ENCODE results near the gene TBX3.

TBX3 gene

DNA sequence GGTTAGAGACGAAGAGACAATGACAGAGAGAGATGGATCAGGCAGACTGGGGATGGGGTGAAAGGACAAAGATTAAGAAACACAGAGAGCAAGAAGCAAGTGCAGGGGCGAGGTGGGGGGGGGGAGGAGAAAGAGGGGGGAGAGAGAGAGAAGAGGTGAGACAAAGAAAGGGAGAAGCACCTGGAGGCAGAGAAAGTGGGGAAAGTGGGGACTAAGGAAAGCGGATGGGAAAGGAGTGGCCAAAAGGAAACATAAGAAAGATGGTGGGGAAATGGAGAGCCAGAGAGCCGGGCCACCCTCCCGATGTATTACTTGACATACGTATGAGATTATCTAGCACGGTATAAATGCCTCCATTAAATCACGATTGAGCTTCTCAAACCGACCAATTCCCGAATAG, 18.5 kb upstream of the TBX3 start:
- no peak for DNase-seq (ENCODE audit: low spot score)
- TF ChIP-seq, protein P1, sequence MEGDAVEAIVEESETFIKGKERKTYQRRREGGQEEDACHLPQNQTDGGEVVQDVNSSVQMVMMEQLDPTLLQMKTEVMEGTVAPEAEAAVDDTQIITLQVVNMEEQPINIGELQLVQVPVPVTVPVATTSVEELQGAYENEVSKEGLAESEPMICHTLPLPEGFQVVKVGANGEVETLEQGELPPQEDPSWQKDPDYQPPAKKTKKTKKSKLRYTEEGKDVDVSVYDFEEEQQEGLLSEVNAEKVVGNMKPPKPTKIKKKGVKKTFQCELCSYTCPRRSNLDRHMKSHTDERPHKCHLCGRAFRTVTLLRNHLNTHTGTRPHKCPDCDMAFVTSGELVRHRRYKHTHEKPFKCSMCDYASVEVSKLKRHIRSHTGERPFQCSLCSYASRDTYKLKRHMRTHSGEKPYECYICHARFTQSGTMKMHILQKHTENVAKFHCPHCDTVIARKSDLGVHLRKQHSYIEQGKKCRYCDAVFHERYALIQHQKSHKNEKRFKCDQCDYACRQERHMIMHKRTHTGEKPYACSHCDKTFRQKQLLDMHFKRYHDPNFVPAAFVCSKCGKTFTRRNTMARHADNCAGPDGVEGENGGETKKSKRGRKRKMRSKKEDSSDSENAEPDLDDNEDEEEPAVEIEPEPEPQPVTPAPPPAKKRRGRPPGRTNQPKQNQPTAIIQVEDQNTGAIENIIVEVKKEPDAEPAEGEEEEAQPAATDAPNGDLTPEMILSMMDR (IDR thresholded peaks at IDR 0.05; ENCODE audit: extremely low read depth, insufficient read depth, missing control alignments): no peak
- in situ Hi-C loops (cut with MboI; ENCODE audit: low pct_unique_long_range_greater_than_20kb, low sequenced_read_pairs, unreplicated experiment): no loop called here

DNA sequence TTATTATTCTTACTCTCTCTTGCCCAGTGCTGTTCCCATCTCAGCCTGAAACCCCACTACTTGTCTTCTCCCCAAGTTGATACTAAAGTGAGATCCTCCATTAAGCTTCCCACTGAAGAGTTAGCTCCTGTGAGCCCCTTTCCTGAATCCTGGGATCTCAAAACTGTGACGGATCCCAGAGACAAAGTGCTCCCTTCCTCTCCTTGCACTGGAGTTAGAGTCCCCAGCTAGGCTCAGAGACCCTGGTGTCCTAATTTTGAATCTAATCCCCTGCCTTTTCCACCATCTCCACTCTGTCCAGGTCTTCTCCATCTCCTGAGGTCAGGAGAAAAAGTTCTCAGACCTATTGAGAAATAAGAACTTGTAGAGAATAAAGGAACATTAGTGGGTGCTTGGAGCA, 17.6 kb upstream of the TBX3 start:
- TF ChIP-seq, protein P1 (IDR thresholded peaks at IDR 0.05; ENCODE audit: extremely low read depth, insufficient read depth, missing control alignments): no peak
- no peak for DNase-seq (ENCODE audit: low spot score)
- in situ Hi-C loops (cut with MboI; ENCODE audit: low pct_unique_long_range_greater_than_20kb, low sequenced_read_pairs, unreplicated experiment): no loop called here

DNA sequence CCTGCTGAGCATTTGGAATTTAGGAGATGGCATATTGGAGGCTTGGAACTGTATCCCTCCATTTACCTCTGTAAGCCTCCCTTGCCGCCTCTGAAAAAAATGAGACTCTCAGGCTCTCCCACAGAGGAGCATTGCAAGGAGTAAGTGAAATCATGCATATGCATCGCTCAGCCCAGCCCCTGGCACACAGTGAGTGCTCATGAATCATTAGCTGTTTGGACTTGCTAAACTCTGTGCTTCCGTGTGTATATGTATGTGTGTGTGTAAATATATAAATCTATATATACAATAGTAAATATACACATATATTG, 17.1 kb upstream of the TBX3 start:
- TF ChIP-seq, protein P1 (IDR thresholded peaks at IDR 0.05; ENCODE audit: extremely low read depth, insufficient read depth, missing control alignments): no peak
- in situ Hi-C loops (cut with MboI; ENCODE audit: low pct_unique_long_range_greater_than_20kb, low sequenced_read_pairs, unreplicated experiment): no loop called here

DNA sequence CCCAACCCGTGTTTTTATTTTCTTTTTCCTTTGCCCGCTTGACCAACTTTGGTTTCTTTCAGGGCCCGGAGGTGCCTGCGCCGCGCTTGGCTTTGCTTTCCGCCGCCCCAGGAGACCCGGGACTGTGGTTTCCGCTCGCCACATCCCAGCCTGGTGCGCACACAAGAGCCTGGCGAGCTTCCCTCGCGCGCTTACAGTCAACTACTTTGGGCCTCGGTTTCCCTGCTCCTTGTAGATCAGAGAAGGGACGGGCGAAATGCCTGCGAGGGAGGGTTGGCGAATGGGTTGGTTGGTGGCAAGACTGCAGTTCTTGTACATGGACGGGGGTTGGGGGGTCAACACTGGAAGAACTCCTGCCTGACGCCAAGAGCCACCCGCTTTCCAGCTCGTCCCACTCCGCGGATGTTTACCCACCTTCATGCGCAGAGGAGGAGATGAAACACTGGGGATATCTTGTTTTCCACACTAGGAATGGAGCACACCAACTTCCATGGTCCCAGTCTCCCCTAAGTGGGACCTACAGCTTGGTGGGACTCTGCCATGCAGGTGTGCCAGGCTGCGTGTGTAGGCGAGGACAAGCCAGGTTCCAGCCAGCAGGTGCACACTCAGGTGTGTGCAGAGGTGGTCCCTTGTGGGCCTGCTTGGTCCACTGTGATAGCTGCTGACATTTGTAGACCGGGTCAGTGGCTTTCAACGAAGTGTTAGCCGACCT, 16.6 kb upstream of the TBX3 start:
- in situ Hi-C loops (cut with MboI; ENCODE audit: low pct_unique_long_range_greater_than_20kb, low sequenced_read_pairs, unreplicated experiment): no loop called here
- TF ChIP-seq, protein P1 (IDR thresholded peaks at IDR 0.05; ENCODE audit: extremely low read depth, insufficient read depth, missing control alignments): no peak
- no peak for DNase-seq (ENCODE audit: low spot score)

More for the DNA sequence above, 17.1 kb upstream of the TBX3 start:
- DNase-seq (ENCODE audit: low spot score): no peak

DNA sequence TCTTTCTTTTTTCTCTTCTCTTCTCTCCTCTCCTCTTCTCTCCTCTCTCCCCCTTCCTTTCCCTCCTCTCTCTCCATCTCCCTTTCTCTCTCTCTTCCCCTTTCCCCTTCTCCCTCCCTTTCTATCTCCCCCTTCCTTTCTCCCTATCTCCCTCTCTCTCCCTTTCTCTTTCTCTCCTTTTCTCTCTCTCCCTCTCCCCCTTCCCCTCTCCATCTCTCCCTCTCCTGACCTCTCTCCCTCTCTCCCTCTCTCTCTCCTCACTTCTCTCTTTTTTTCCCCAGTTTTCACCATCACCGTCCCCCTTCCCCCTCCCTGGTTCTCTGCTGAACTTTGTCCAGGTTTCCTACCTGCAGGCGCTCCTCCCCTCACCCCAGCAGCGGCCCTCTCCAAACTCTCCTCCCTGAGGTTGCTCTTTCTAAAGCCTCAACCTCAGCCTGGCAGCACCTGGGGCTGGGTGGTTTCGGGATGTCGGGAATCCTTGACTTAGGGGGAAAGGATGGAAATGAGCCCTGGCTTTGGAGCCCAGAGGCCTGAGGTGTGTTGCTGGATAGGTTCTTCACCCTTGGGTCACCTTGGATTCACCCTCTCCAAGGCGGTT, 14.7 kb upstream of the TBX3 start:
- no peak for DNase-seq (ENCODE audit: low spot score)
- TF ChIP-seq, protein P1 (IDR thresholded peaks at IDR 0.05; ENCODE audit: extremely low read depth, insufficient read depth, missing control alignments): no peak
- in situ Hi-C loops (cut with MboI; ENCODE audit: low pct_unique_long_range_greater_than_20kb, low sequenced_read_pairs, unreplicated experiment): loop anchor here (25.0 kb wide), 3 partner anchors 286 to 1236 kb away; partner anchors contain the start of genes LHX5 and TBX5

DNA sequence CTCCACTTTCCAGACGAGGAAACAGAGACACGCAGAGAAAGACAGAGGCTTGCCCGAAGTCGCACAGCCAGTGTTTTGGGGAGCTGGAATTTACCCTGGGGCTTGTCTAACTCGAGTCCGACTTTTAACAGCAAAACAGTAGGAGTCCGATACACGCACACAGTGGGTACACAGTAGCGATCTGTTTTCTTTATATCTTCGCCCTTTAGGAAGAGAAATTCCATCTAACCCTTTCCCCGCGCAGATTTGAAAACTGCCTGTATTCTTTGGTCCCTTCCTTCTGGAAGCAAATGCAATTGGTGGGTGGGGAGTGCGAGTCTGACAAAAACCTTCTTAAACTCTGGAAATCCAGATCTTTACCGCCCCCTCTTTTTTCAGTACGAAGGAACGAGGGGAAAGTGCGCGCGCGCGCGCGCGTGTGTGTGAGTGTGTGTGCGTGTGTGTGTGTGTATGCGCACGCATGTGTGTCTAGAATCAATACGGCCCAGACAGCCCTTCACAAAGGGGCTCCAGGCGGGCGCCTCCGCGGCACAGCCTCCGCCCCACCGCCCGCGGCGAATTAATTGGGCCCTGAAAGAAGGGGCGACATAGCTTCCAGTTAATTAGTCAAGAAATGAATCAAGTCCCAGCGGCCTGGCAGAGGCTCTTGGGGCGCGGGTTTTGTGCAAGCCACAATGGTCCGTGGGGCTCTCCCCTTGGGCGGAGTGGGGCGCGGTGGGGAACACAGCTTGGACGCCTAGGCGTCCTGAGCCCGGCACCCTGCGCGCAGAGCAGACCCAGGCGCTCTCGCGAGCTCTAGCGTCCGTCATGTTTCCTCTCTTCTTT, 14.0 kb upstream of the TBX3 start:
- in situ Hi-C loops (cut with MboI; ENCODE audit: low pct_unique_long_range_greater_than_20kb, low sequenced_read_pairs, unreplicated experiment): loop anchor here (25.0 kb wide), 3 partner anchors 286 to 1236 kb away; partner anchors contain the start of genes LHX5 and TBX5
- TF ChIP-seq, protein P1 (IDR thresholded peaks at IDR 0.05; ENCODE audit: extremely low read depth, insufficient read depth, missing control alignments): no peak
- no peak for DNase-seq (ENCODE audit: low spot score)

Measured in GM13977 (cell line).